Fibroblast of skin of left quadriceps (primary cell): ENCODE data around the gene CABP7.

Source experiments
- DNase-seq, 2 experiments: peaks; one replicate each; pipeline ENCODE4 v3.0.0-alpha.2; 2013; ENCODE audit warnings: low read depth in 2 of 2

Gene CABP7

DNA sequence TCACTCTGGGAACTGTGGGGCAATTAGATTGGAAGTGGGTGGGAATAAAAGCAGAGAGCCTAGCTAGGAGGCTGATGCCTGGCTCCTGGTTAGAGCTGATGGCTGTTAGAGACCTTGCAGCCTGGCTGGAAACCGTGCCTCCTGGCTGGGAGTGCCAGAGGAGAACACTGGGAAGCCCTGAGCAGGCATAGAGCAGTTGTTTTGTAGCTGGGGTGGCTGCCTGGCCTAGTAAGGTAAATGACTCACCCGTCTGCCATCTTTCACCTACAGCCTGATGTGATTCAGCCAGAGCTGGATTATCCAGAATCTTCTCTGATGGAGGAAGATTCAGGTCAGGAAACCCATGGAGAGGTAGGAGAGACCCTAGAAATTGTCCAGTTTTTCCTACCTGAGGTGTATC is 53.4 kb downstream of the CABP7 start:
- no peak for DNase-seq

DNA sequence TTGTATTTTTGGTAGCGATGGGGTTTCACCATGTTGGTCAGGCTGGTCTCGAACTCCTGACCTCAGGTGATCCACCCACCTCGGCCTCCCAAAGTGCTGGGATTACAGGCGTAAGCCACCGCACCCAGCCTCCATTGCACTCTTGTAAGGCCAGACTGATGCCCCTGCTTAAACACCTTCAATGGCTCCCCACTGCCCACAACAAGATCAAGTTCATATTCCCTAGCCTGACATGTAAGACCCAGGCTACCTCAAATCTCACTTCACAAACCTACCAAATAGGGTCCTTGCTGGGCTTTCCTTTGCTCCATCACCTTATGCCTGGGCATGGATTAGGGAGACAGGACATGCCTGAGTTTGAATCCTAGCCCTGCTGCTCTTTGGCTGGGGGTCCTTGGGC is 60.4 kb downstream of the CABP7 start:
- no peak for DNase-seq

DNA sequence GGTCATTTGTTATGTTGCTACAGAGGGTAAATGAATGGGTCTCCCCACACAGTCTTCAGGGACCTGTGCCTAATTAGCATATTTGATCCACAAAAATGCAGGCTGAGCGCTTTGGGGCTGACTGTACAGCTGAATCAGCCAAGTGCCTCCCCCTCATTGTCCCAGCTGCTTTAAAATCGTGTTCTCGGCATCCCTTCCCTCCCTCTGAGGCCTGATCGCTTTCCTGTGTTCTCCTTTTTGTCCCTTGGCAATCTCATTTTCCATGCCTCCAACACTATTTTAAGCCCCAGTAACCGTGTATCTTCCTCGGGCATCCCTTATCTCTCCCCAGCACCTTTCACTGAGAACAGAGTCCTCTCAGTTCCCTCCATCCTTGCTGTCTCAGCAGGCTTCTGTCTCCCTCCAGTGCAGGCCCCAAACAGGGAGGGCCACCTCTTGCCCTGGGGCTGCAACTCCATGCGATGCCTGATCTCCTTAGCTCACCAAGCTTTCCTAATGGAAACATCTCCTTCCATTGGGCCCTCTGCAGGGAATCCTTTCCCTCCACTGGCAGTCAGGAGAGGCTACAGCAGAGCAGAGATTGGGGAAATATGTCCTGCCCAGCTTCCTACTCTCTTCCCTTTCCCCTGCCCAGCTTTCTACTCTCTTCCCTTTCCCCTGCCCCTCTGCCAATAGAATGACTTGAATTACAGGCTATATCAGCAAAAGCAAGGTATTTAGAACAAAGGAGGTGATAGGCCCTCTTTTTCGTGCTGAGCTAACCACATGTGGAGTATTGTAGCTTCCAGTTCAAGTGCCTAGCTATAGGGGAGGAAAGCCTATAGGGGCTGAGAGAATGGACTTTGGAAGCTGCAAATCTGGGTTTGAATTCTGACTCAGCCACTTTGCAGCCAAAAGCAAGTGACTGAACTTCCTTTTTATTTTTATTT is 61.2 kb downstream of the CABP7 start:
- peak; percentile 78 to 80 for DNase-seq
